ENCODE measurements around the gene KLK5.
A peak's percentile ranks its signal among the peaks of the same experiment; 100 is the strongest.
"Not testable (repeated sequence)": the region's sequence is repeated elsewhere in the genome, so short reads cannot be mapped to it uniquely, and the experiment has no call there.

The KLK5 gene

GRCh38 chr19:50921426-50922316, 31.2 kb downstream of the KLK5 start:
- no peak for DNase-seq

GRCh38 chr19:50916069-50916468, 36.8 kb downstream of the KLK5 start:
- no peak for DNase-seq

- DNase-seq, result no peak
These were observed 39.8 kb downstream of the KLK5 start for GRCh38 chr19:50912727-50913716.

- no peak for DNase-seq
These were observed 40.7 kb downstream of the KLK5 start for GRCh38 chr19:50912102-50912599.

GRCh38 chr19:50911206-50912101, 41.4 kb downstream of the KLK5 start, which contains the start of gene KLK4:
Gene KLK4, minus strand, starts transcription at chr19:50911395. Its CDS starts 657 bp downstream, at chr19:50910738.
- DNase-seq, result no peak

GRCh38 chr19:50910722-50911121, 42.1 kb downstream of the KLK5 start:
- DNase-seq, result no peak

- peak; percentile 2 for DNase-seq
These were observed 43.4 kb downstream of the KLK5 start for GRCh38 chr19:50909240-50910070.

- no peak for DNase-seq
These were observed 44.5 kb downstream of the KLK5 start for GRCh38 chr19:50908336-50908735.

GRCh38 chr19:50906217-50906616, 46.6 kb downstream of the KLK5 start:
- DNase-seq, result no peak

GRCh38 chr19:50902640-50903039, 50.2 kb downstream of the KLK5 start:
- DNase-seq, result no peak

GRCh38 chr19:50899569-50899968, 53.3 kb downstream of the KLK5 start:
- no peak for DNase-seq

GRCh38 chr19:50898018-50898417, 54.8 kb downstream of the KLK5 start:
- DNase-seq, result no peak

- no peak for DNase-seq
These were observed 55.2 kb downstream of the KLK5 start for GRCh38 chr19:50897612-50898011.

GRCh38 chr19:50897191-50897607, 55.6 kb downstream of the KLK5 start:
- no peak for DNase-seq

- no peak for DNase-seq
These were observed 56.1 kb downstream of the KLK5 start for GRCh38 chr19:50896591-50897190.

- not testable (repeated sequence) for DNase-seq
These were observed 56.7 kb downstream of the KLK5 start for GRCh38 chr19:50896089-50896590.

GRCh38 chr19:50894478-50895356, 58.1 kb downstream of the KLK5 start:
- no peak for DNase-seq
